ENCODE results near the gene RDH11.

RDH11 gene

GRCh38 chr14:67695394-67695949, at the start of gene RDH11:
Gene RDH11, minus strand, starts transcription at chr14:67695764. Its CDS starts 61 bp downstream, at chr14:67695703.
- DNase-seq (ENCODE audit: low read depth): peak; percentile 90
- no peak for TF ChIP-seq CTCF (conservative IDR thresholded peaks at IDR 0.05; ENCODE audit: low read depth, low read length)
- peak within 1 kb of the TSS; percentile 74 for H3K4me3 ChIP-seq (ENCODE audit: low read length)

- DNase-seq (ENCODE audit: low read depth): no peak
- no peak for TF ChIP-seq CTCF (conservative IDR thresholded peaks at IDR 0.05; ENCODE audit: low read depth, low read length)
- no peak overlapping the region for H3K4me3 ChIP-seq (ENCODE audit: low read length)
These were observed 48.5 kb upstream of the RDH11 start for GRCh38 chr14:67744046-67744445.

GRCh38 chr14:67738740-67739504, 43.4 kb upstream of the RDH11 start:
- DNase-seq (ENCODE audit: low read depth): peak; percentile 17
- H3K4me3 ChIP-seq (ENCODE audit: low read length): no peak overlapping the region
- no peak for TF ChIP-seq CTCF (conservative IDR thresholded peaks at IDR 0.05; ENCODE audit: low read depth, low read length)

- TF ChIP-seq CTCF (conservative IDR thresholded peaks at IDR 0.05; ENCODE audit: low read depth, low read length): no peak
- DNase-seq (ENCODE audit: low read depth): no peak
- no peak overlapping the region for H3K4me3 ChIP-seq (ENCODE audit: low read length)
These were observed 41.2 kb upstream of the RDH11 start for GRCh38 chr14:67736771-67737170.

- H3K4me3 ChIP-seq (ENCODE audit: low read length): no peak overlapping the region
- DNase-seq (ENCODE audit: low read depth): no peak
- no peak for TF ChIP-seq CTCF (conservative IDR thresholded peaks at IDR 0.05; ENCODE audit: low read depth, low read length)
These were observed 40.0 kb upstream of the RDH11 start for GRCh38 chr14:67735336-67736147.

GRCh38 chr14:67734675-67735074, 39.1 kb upstream of the RDH11 start:
- no peak overlapping the region for H3K4me3 ChIP-seq (ENCODE audit: low read length)
- DNase-seq (ENCODE audit: low read depth): no peak
- no peak for TF ChIP-seq CTCF (conservative IDR thresholded peaks at IDR 0.05; ENCODE audit: low read depth, low read length)
